ENCODE data around the gene EID2B.

The EID2B gene

GRCh38 chr19:39515551-39516191, 17.0 kb downstream of the EID2B start:
- DNase-seq (ENCODE audit: low spot score in 2 of 2) (no peak), ATAC-seq (peak; percentile 34)
- Mint-ChIP-seq H3K4me1 (peaks cover 19% of the 10 kb centered on the region), H3K4me3 (peak overlapping the region; percentile 63), H3K36me3 (no peaks in the 10 kb centered on the region), H3K9me3 (no peaks in the 10 kb centered on the region), H3K27ac (peak overlapping the region; percentile 62)

- no peak for DNase-seq (ENCODE audit: low spot score in 2 of 2)
- Mint-ChIP-seq H3K36me3 (no peaks in the 10 kb centered on the region), H3K9me3 (no peaks in the 10 kb centered on the region), H3K4me1 (peaks cover 19% of the 10 kb centered on the region), H3K27ac (peak within 1 kb of the TSS; percentile 62), H3K4me3 (peak within 1 kb of the TSS; percentile 63)
- peak; percentile 52 for ATAC-seq
Measured at GRCh38 chr19:39514840-39515550, 17.7 kb downstream of the EID2B start, which contains the start of gene SELENOV. Gene SELENOV (plus strand): TSS chr19:39515139. CDS start chr19:39515213, 74 bp downstream.

GRCh38 chr19:39512988-39513387, 19.7 kb downstream of the EID2B start:
- DNase-seq (ENCODE audit: low spot score in 2 of 2) (no peak), ATAC-seq (no peak)
- peaks cover 21% of the 10 kb centered on the region for H3K4me1 Mint-ChIP-seq
- H3K36me3 Mint-ChIP-seq, result no peaks in the 10 kb centered on the region
- H3K4me3 Mint-ChIP-seq, result no peak overlapping the region
- no peak overlapping the region for H3K27ac Mint-ChIP-seq
- no peaks in the 10 kb centered on the region for H3K9me3 Mint-ChIP-seq

GRCh38 chr19:39509233-39509632, 23.4 kb downstream of the EID2B start:
- H3K36me3 Mint-ChIP-seq, result no peaks in the 10 kb centered on the region
- H3K4me1 Mint-ChIP-seq, result peaks cover 26% of the 10 kb centered on the region
- ATAC-seq (no peak), DNase-seq (ENCODE audit: low spot score in 2 of 2) (no peak)
- H3K9me3 Mint-ChIP-seq, result no peaks in the 10 kb centered on the region
- H3K4me3 Mint-ChIP-seq, result no peak overlapping the region
- no peak overlapping the region for H3K27ac Mint-ChIP-seq

GRCh38 chr19:39508629-39509028, 24.0 kb downstream of the EID2B start:
- Mint-ChIP-seq H3K4me1 (peaks cover 32% of the 10 kb centered on the region), H3K36me3 (peaks cover under 1% of the 10 kb centered on the region), H3K4me3 (no peak overlapping the region), H3K27ac (no peak overlapping the region), H3K9me3 (no peaks in the 10 kb centered on the region)
- DNase-seq (ENCODE audit: low spot score in 2 of 2), result no peak
- ATAC-seq, result no peak

- Mint-ChIP-seq H3K4me3 (peak overlapping the region; percentile 73), H3K4me1 (peaks cover 39% of the 10 kb centered on the region), H3K27ac (no peak overlapping the region), H3K36me3 (peaks cover 7% of the 10 kb centered on the region), H3K9me3 (no peaks in the 10 kb centered on the region)
- ATAC-seq (no peak), DNase-seq (ENCODE audit: low spot score in 2 of 2) (no peak)
Measured at GRCh38 chr19:39507715-39508364, 24.8 kb downstream of the EID2B start.

GRCh38 chr19:39506944-39507714, 25.5 kb downstream of the EID2B start:
- Mint-ChIP-seq H3K9me3 (no peaks in the 10 kb centered on the region), H3K27ac (no peak overlapping the region), H3K4me1 (peaks cover 39% of the 10 kb centered on the region), H3K4me3 (peak overlapping the region; percentile 73), H3K36me3 (peaks cover 7% of the 10 kb centered on the region)
- peak; percentile 79 for ATAC-seq
- DNase-seq (ENCODE audit: low spot score in 2 of 2), result peak; percentile 40 to 76

GRCh38 chr19:39506598-39506943, 26.1 kb downstream of the EID2B start:
- Mint-ChIP-seq H3K4me3 (peak overlapping the region; percentile 73), H3K9me3 (no peaks in the 10 kb centered on the region), H3K36me3 (peaks cover 7% of the 10 kb centered on the region), H3K4me1 (peaks cover 39% of the 10 kb centered on the region), H3K27ac (no peak overlapping the region)
- DNase-seq (ENCODE audit: low spot score in 2 of 2) (no peak), ATAC-seq (no peak)

GRCh38 chr19:39502640-39503417, 29.8 kb downstream of the EID2B start:
- Mint-ChIP-seq H3K4me1 (peaks cover 55% of the 10 kb centered on the region), H3K4me3 (peak overlapping the region; percentile 24), H3K36me3 (peaks cover 7% of the 10 kb centered on the region), H3K27ac (no peak overlapping the region), H3K9me3 (no peaks in the 10 kb centered on the region)
- DNase-seq (ENCODE audit: low spot score in 2 of 2) (peak; percentile 87), ATAC-seq (peak; percentile 68)

GRCh38 chr19:39501340-39501739, 31.3 kb downstream of the EID2B start:
- ATAC-seq (no peak), DNase-seq (ENCODE audit: low spot score in 2 of 2) (no peak)
- Mint-ChIP-seq H3K4me1 (peaks cover 46% of the 10 kb centered on the region), H3K9me3 (no peaks in the 10 kb centered on the region), H3K27ac (no peak overlapping the region), H3K36me3 (peaks cover 7% of the 10 kb centered on the region), H3K4me3 (no peak overlapping the region)

- DNase-seq (ENCODE audit: low spot score in 2 of 2), result no peak
- Mint-ChIP-seq H3K27ac (no peak overlapping the region), H3K9me3 (no peaks in the 10 kb centered on the region), H3K36me3 (peaks cover 7% of the 10 kb centered on the region), H3K4me3 (no peak overlapping the region), H3K4me1 (peaks cover 40% of the 10 kb centered on the region)
- ATAC-seq, result no peak
Measured at GRCh38 chr19:39500543-39500942, 32.1 kb downstream of the EID2B start.

GRCh38 chr19:39499932-39500331, 32.7 kb downstream of the EID2B start:
- H3K4me3 Mint-ChIP-seq, result peak overlapping the region; percentile 48
- no peak for DNase-seq (ENCODE audit: low spot score in 2 of 2)
- H3K9me3 Mint-ChIP-seq, result no peaks in the 10 kb centered on the region
- H3K4me1 Mint-ChIP-seq, result peaks cover 38% of the 10 kb centered on the region
- no peak for ATAC-seq
- H3K27ac Mint-ChIP-seq, result peak overlapping the region; percentile 30
- peaks cover 7% of the 10 kb centered on the region for H3K36me3 Mint-ChIP-seq

GRCh38 chr19:39498798-39499642, 33.6 kb downstream of the EID2B start, which contains the start of gene DLL3:
Gene DLL3 (plus strand): TSS chr19:39498947. CDS start chr19:39498975, 28 bp downstream.
- Mint-ChIP-seq H3K36me3 (peaks cover 7% of the 10 kb centered on the region), H3K4me3 (peak within 1 kb of the TSS; percentile 48), H3K4me1 (peaks cover 32% of the 10 kb centered on the region), H3K27ac (peak within 1 kb of the TSS; percentile 30), H3K9me3 (no peaks in the 10 kb centered on the region)
- DNase-seq (ENCODE audit: low spot score in 2 of 2) (no peak), ATAC-seq (no peak)
